Naive B cell (primary cell): ENCODE data around the gene PRSS36. TPM values are rescaled to one million over a fixed set of nuclear protein-coding genes. Genes with fewer than 3 reads are reported as not detected.

ENCODE experiments used
- polyA plus RNA-seq, 6 donors: library from polyadenylated mRNA; unstranded; fragments of 300-500 nt; fragmentation: Illumina TruSeq; gene quantifications; one replicate each; pipeline ENCODE4 v1.2.3, GENCODE V29; 2021; ENCODE audit warnings: low read depth in 6 of 6

The PRSS36 gene
- polyA plus RNA-seq, 6 donors from 2014 or later, result 0.40 to 0.85 (median 0.64) TPM; not detected in 2

Other genes starting within 250 kb of the PRSS36 start
- gene FBXL19, start 226.5 kb downstream of the PRSS36 start, polyA plus RNA-seq, result under 1 TPM in 4 of 6 donors, not detected in 2; 0.21 to 0.48 (median 0.27) TPM
- 10 to 100 TPM; 65.8 to 83.4 (median 78.3) TPM for gene ORAI3, start 201.0 kb downstream of the PRSS36 start, polyA plus RNA-seq
- gene SETD1A, start 192.3 kb downstream of the PRSS36 start, polyA plus RNA-seq, result 1 to 10 TPM in 2 of 6 donors, under 1 TPM in 3, not detected in 1; 0.69 to 2.8 (median 0.85) TPM
- gene HSD3B7, start 164.9 kb downstream of the PRSS36 start, polyA plus RNA-seq, result not detected
- not detected for gene STX1B, start 139.4 kb downstream of the PRSS36 start, polyA plus RNA-seq
- gene STX4, start 116.5 kb downstream of the PRSS36 start, polyA plus RNA-seq, result 10 to 100 TPM; 17.4 to 37.1 (median 28.6) TPM
- 1 to 10 TPM; 3.8 to 7.5 (median 5.9) TPM for gene ZNF668, start 75.8 kb downstream of the PRSS36 start, polyA plus RNA-seq
- 10 to 100 TPM in 1 of 6 donors, 1 to 10 TPM in 5; 3.6 to 13.5 (median 6.1) TPM for gene ZNF646, start 75.6 kb downstream of the PRSS36 start, polyA plus RNA-seq
- under 1 TPM in 4 of 6 donors, not detected in 2; 0.19 to 0.77 (median 0.50) TPM for gene PRSS53, start 61.1 kb downstream of the PRSS36 start, polyA plus RNA-seq
- gene VKORC1, start 55.3 kb downstream of the PRSS36 start, polyA plus RNA-seq, result 10 to 100 TPM; 61.9 to 77.4 (median 66.6) TPM
- 10 to 100 TPM; 23.1 to 41.2 (median 27.3) TPM for gene BCKDK, start 41.7 kb downstream of the PRSS36 start, polyA plus RNA-seq
- gene KAT8, start 32.4 kb downstream of the PRSS36 start, polyA plus RNA-seq, result 10 to 100 TPM; 39.0 to 68.1 (median 51.6) TPM
- under 1 TPM in 1 of 6 donors, not detected in 5; 0.40 TPM for gene PRSS8, start 14.3 kb downstream of the PRSS36 start, polyA plus RNA-seq
- 100 to 1,000 TPM in 5 of 6 donors, 10 to 100 TPM in 1; 79.0 to 177 (median 145) TPM for gene FUS, start 30.1 kb upstream of the PRSS36 start, polyA plus RNA-seq
- gene PYCARD, start 52.7 kb upstream of the PRSS36 start, polyA plus RNA-seq, result 10 to 100 TPM; 48.8 to 79.2 (median 68.8) TPM
- gene TRIM72, start 64.1 kb upstream of the PRSS36 start, polyA plus RNA-seq, result not detected
- not detected for gene PYDC1, start 67.1 kb upstream of the PRSS36 start, polyA plus RNA-seq
- gene ITGAM, start 109.9 kb upstream of the PRSS36 start, polyA plus RNA-seq, result 1 to 10 TPM in 4 of 6 donors, under 1 TPM in 2; 0.27 to 4.4 (median 1.6) TPM
- gene ITGAX, start 205.1 kb upstream of the PRSS36 start, polyA plus RNA-seq, result 1 to 10 TPM in 2 of 6 donors, under 1 TPM in 2, not detected in 2; 0.57 to 1.1 (median 0.91) TPM
- gene ITGAD, start 243.3 kb upstream of the PRSS36 start, polyA plus RNA-seq, result not detected